ENCODE results near the gene SLC25A29.

The SLC25A29 gene

GRCh38 chr14:100306998-100307765 lies 938 bp upstream of the SLC25A29 start:
- Histone ChIP-seq H3K27me3 (ENCODE audit: insufficient read depth, insufficient read length) (no peaks in the 10 kb centered on the region), H3K4me3 (ENCODE audit: insufficient read length, low read depth) (peak overlapping the region; percentile 75), H3K4me1 (ENCODE audit: insufficient read depth, insufficient read length) (peaks cover 21% of the 10 kb centered on the region), H3K36me3 (ENCODE audit: insufficient read depth, insufficient read length, low read length) (peaks cover 7% of the 10 kb centered on the region), H3K9me3 (ENCODE audit: insufficient read depth, low read length) (no peaks in the 10 kb centered on the region), H3K9ac (ENCODE audit: insufficient read length, low read depth) (peak overlapping the region; percentile 90)
- TF ChIP-seq ZNF274 (IDR thresholded peaks at IDR 0.05; ENCODE audit: low read depth, low read length) = no peak
- TF ChIP-seq SUZ12 (IDR thresholded peaks at IDR 0.05; ENCODE audit: extremely low read depth, insufficient read depth, insufficient read length) = no peak
- TF ChIP-seq YY1 (IDR thresholded peaks at IDR 0.05; ENCODE audit: insufficient read depth, insufficient read length) = no peak
- no peak for DNase-seq (ENCODE audit: low read depth, low spot score)

GRCh38 chr14:100305324-100306100 lies 732 bp downstream of the SLC25A29 start:
- H3K36me3 ChIP-seq (ENCODE audit: insufficient read depth, insufficient read length, low read length) = peaks cover 7% of the 10 kb centered on the region
- no peak for TF ChIP-seq ZNF274 (IDR thresholded peaks at IDR 0.05; ENCODE audit: low read depth, low read length)
- no peak for TF ChIP-seq SUZ12 (IDR thresholded peaks at IDR 0.05; ENCODE audit: extremely low read depth, insufficient read depth, insufficient read length)
- TF ChIP-seq YY1 (IDR thresholded peaks at IDR 0.05; ENCODE audit: insufficient read depth, insufficient read length) = no peak
- no peaks in the 10 kb centered on the region for H3K27me3 ChIP-seq (ENCODE audit: insufficient read depth, insufficient read length)
- DNase-seq (ENCODE audit: low read depth, low spot score) = no peak
- no peaks in the 10 kb centered on the region for H3K9me3 ChIP-seq (ENCODE audit: insufficient read depth, low read length)
- peaks cover 15% of the 10 kb centered on the region for H3K4me1 ChIP-seq (ENCODE audit: insufficient read depth, insufficient read length)
- H3K9ac ChIP-seq (ENCODE audit: insufficient read length, low read depth) = peak overlapping the region; percentile 85
- peak overlapping the region; percentile 76 for H3K4me3 ChIP-seq (ENCODE audit: insufficient read length, low read depth)

GRCh38 chr14:100304825-100305323 lies 1.4 kb downstream of the SLC25A29 start:
- peaks cover 7% of the 10 kb centered on the region for H3K36me3 ChIP-seq (ENCODE audit: insufficient read depth, insufficient read length, low read length)
- H3K4me1 ChIP-seq (ENCODE audit: insufficient read depth, insufficient read length) = peaks cover 15% of the 10 kb centered on the region
- peak overlapping the region; percentile 85 for H3K9ac ChIP-seq (ENCODE audit: insufficient read length, low read depth)
- H3K27me3 ChIP-seq (ENCODE audit: insufficient read depth, insufficient read length) = no peaks in the 10 kb centered on the region
- peak overlapping the region; percentile 76 for H3K4me3 ChIP-seq (ENCODE audit: insufficient read length, low read depth)
- no peaks in the 10 kb centered on the region for H3K9me3 ChIP-seq (ENCODE audit: insufficient read depth, low read length)
- TF ChIP-seq YY1 (IDR thresholded peaks at IDR 0.05; ENCODE audit: insufficient read depth, insufficient read length) (no peak), ZNF274 (IDR thresholded peaks at IDR 0.05; ENCODE audit: low read depth, low read length) (no peak), SUZ12 (IDR thresholded peaks at IDR 0.05; ENCODE audit: extremely low read depth, insufficient read depth, insufficient read length) (no peak)
- DNase-seq (ENCODE audit: low read depth, low spot score) = no peak

DNA sequence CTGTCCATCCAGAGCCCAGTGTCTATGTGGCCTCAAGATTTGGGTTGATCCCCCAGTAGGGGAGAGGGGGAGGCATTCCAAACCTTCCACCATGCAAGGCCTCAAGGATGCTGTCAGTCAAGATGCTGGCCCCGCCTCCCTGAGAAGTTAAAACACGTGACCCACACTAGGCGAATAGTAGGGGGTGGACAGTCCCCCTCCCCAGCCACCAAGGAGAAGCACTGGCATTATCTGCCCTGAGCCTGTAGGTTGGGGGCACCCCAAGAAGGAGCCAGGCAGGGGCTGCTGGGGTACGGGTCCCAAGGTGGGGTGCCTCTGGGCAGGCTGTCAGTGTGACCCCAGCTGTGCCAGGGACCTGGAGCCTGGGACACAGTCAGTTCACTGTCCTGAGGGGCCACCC lies 2.3 kb downstream of the SLC25A29 start:
- no peaks in the 10 kb centered on the region for H3K27me3 ChIP-seq (ENCODE audit: insufficient read depth, insufficient read length)
- no peak for DNase-seq (ENCODE audit: low read depth, low spot score)
- peak overlapping the region; percentile 76 for H3K4me3 ChIP-seq (ENCODE audit: insufficient read length, low read depth)
- H3K36me3 ChIP-seq (ENCODE audit: insufficient read depth, insufficient read length, low read length) = peaks cover 14% of the 10 kb centered on the region
- no peak for TF ChIP-seq SUZ12 (IDR thresholded peaks at IDR 0.05; ENCODE audit: extremely low read depth, insufficient read depth, insufficient read length)
- no peak for TF ChIP-seq ZNF274 (IDR thresholded peaks at IDR 0.05; ENCODE audit: low read depth, low read length)
- no peak for TF ChIP-seq YY1 (IDR thresholded peaks at IDR 0.05; ENCODE audit: insufficient read depth, insufficient read length)
- peaks cover 14% of the 10 kb centered on the region for H3K4me1 ChIP-seq (ENCODE audit: insufficient read depth, insufficient read length)
- H3K9me3 ChIP-seq (ENCODE audit: insufficient read depth, low read length) = no peaks in the 10 kb centered on the region
- H3K9ac ChIP-seq (ENCODE audit: insufficient read length, low read depth) = peak overlapping the region; percentile 85

DNA sequence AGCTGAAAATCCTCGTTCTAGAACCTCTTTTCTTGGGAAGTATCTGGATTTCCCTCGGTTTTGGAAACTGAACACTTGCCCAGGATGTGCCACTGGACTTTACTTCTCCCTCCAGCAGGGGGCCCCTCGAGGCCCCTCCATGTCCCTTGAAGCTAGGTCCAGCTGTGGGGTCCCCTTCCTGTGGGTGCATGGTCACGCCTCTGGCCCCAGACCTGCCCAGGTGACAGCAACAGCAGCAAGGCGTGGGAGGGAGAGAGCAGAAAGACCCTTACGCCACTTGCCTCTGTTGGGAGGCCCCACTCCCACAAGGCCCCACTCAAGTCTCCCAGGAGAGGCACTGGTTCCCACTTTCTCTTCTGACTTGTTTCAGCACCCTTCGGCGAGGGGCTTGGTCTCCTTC lies 3.1 kb downstream of the SLC25A29 start:
- DNase-seq (ENCODE audit: low read depth, low spot score) = no peak
- H3K4me3 ChIP-seq (ENCODE audit: insufficient read length, low read depth) = no peak overlapping the region
- no peak overlapping the region for H3K9ac ChIP-seq (ENCODE audit: insufficient read length, low read depth)

GRCh38 chr14:100302616-100303015 lies 3.6 kb downstream of the SLC25A29 start:
- no peak for TF ChIP-seq SUZ12 (IDR thresholded peaks at IDR 0.05; ENCODE audit: extremely low read depth, insufficient read depth, insufficient read length)
- TF ChIP-seq ZNF274 (IDR thresholded peaks at IDR 0.05; ENCODE audit: low read depth, low read length) = no peak
- TF ChIP-seq YY1 (IDR thresholded peaks at IDR 0.05; ENCODE audit: insufficient read depth, insufficient read length) = no peak
- Histone ChIP-seq H3K9ac (ENCODE audit: insufficient read length, low read depth) (no peak overlapping the region), H3K36me3 (ENCODE audit: insufficient read depth, insufficient read length, low read length) (peaks cover 20% of the 10 kb centered on the region), H3K4me1 (ENCODE audit: insufficient read depth, insufficient read length) (peaks cover 9% of the 10 kb centered on the region), H3K27me3 (ENCODE audit: insufficient read depth, insufficient read length) (no peaks in the 10 kb centered on the region), H3K9me3 (ENCODE audit: insufficient read depth, low read length) (no peaks in the 10 kb centered on the region), H3K4me3 (ENCODE audit: insufficient read length, low read depth) (no peak overlapping the region)
- no peak for DNase-seq (ENCODE audit: low read depth, low spot score)

More for the DNA sequence above, 3.1 kb downstream of the SLC25A29 start:
- Histone ChIP-seq H3K9me3 (ENCODE audit: insufficient read depth, low read length) (no peaks in the 10 kb centered on the region), H3K27me3 (ENCODE audit: insufficient read depth, insufficient read length) (no peaks in the 10 kb centered on the region), H3K36me3 (ENCODE audit: insufficient read depth, insufficient read length, low read length) (peaks cover 20% of the 10 kb centered on the region), H3K4me1 (ENCODE audit: insufficient read depth, insufficient read length) (peaks cover 11% of the 10 kb centered on the region)
- TF ChIP-seq SUZ12 (IDR thresholded peaks at IDR 0.05; ENCODE audit: extremely low read depth, insufficient read depth, insufficient read length) (no peak), ZNF274 (IDR thresholded peaks at IDR 0.05; ENCODE audit: low read depth, low read length) (no peak), YY1 (IDR thresholded peaks at IDR 0.05; ENCODE audit: insufficient read depth, insufficient read length) (no peak)

- Histone ChIP-seq H3K4me3 (ENCODE audit: insufficient read length, low read depth) (no peak overlapping the region), H3K4me1 (ENCODE audit: insufficient read depth, insufficient read length) (peaks cover 4% of the 10 kb centered on the region), H3K9ac (ENCODE audit: insufficient read length, low read depth) (no peak overlapping the region), H3K36me3 (ENCODE audit: insufficient read depth, insufficient read length, low read length) (peaks cover 29% of the 10 kb centered on the region), H3K27me3 (ENCODE audit: insufficient read depth, insufficient read length) (no peaks in the 10 kb centered on the region), H3K9me3 (ENCODE audit: insufficient read depth, low read length) (no peaks in the 10 kb centered on the region)
- DNase-seq (ENCODE audit: low read depth, low spot score) = no peak
- TF ChIP-seq ZNF274 (IDR thresholded peaks at IDR 0.05; ENCODE audit: low read depth, low read length) (no peak), SUZ12 (IDR thresholded peaks at IDR 0.05; ENCODE audit: extremely low read depth, insufficient read depth, insufficient read length) (no peak), YY1 (IDR thresholded peaks at IDR 0.05; ENCODE audit: insufficient read depth, insufficient read length) (no peak)
Observed at GRCh38 chr14:100299238-100299560, 7.0 kb downstream of the SLC25A29 start.
